Activated CD8-positive, alpha-beta memory T cell treated with anti-CD3 and anti-CD28 coated beads for 24 hours (primary cell): ENCODE results near the gene EMC8.
A peak's percentile ranks its signal among the peaks of the same experiment; 100 is the strongest.

ENCODE experiments used
- DNase-seq: peaks from one replicate; pipeline ENCODE4 v3.0.0-alpha.2; 2020

The EMC8 gene

DNA sequence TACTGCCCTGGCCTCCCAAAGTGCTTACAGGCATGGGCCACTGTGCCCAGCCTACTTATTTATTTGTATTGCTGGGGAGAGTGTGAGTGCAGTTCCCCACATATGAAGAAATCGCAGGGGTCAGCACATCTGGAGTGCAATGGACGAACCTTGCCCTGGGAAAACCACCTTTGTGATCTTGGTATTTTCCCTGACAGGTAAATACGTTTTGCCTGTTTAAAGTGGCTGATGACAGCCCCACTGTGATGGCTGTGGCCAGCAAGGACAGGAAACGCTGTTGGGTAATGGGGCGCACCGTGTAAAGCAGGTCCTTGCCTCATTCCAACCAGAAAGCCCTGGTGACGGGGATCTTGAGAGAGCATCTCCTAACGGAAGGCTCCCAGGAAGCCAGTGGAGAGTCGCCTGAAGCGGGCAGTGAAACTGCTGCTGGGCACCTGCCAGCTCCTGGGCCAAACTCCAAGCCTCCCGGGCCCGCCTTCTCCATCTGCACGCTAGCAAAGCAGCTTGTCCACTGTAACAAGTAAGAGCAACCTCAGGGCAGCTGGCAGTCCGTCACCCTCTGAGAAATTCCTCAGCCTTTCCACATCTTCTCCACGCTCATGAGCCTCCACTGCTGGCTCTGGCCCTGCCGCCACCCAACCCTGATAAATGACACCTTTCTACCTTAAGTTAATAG lies 17.5 kb downstream of the EMC8 start:
- DNase-seq, result no peak

DNA sequence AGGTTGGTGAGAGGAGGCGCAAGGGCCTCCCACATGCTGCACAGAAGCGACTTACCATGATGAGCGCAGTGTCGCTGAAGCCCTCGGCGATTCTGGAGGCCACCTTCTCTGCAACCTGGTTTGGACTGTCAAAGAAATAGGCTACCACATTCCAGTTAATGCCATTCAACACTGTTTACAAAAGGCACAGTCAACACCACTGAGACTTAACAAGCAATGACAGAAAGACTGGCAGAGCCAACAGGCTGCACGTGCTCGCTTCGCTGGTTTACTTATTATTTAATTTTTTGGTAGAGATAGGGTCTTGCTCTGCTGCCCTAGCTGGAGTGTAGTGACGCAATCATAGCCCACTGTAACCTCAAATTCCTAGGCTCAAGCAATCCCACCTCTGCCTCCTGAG lies 18.2 kb downstream of the EMC8 start:
- no peak for DNase-seq

GRCh38 chr16:85780281-85780680 lies 19.1 kb downstream of the EMC8 start:
- no peak for DNase-seq

GRCh38 chr16:85778873-85779272 lies 20.5 kb downstream of the EMC8 start:
- peak; percentile 64 for DNase-seq

GRCh38 chr16:85777583-85778310 lies 21.6 kb downstream of the EMC8 start:
- no peak for DNase-seq

DNA sequence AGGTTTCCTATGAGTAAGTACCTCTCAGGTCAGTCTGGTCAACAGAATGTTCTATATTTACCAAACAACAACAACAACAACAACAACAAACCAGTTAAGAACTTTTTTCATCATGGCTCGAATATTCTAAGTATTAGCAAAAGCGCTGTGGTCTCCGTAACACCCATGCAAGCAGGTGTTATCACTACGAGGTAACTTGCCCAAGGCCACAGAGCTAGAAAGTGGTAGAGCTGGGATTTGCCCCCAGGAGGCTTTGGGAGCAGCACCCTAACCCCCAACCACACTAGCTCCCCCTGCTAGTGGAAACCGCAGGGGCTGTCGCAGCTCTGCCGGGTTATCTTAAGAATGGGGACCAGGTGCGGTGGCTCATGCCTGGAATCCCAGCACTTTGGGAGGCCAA lies 24.5 kb downstream of the EMC8 start:
- DNase-seq, result no peak

DNA sequence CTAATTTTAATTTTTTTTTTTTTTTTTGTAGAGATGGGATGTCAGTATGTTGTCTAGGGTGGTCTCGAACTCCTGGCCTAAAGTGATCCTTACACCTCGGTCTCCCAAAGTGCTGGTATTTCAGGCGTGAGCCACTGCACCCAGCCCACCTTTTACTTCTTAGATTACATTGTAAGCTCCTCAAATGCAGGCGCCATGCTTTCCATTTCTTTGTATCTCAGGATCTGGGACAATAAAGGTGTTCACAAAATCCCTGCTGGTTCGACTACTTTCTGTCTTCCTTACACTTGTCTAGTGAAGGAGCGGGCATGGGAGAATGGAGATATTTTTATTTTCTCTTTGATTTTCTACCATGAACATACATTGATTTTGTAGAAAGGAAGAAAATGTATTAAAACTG lies 25.2 kb downstream of the EMC8 start:
- no peak for DNase-seq

DNA sequence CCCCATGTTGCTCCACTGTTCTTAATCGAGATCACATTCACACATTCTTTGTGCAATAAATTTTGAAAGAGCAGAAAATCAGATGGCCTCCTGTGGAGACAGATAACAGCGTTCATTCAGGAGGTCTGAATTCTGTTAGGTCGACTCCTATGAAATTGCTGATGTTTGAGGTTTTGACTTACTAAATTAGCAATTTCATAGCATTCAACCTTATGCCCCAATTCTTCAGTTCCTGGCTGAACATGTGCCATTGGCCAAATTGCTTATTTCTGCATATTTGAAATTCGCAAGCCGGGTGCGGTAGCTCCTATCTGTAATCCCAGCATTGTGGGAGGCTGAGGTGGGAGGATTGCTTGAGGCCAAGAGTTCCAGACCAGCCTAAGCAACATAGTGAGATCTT lies 26.3 kb downstream of the EMC8 start:
- DNase-seq, result no peak

DNA sequence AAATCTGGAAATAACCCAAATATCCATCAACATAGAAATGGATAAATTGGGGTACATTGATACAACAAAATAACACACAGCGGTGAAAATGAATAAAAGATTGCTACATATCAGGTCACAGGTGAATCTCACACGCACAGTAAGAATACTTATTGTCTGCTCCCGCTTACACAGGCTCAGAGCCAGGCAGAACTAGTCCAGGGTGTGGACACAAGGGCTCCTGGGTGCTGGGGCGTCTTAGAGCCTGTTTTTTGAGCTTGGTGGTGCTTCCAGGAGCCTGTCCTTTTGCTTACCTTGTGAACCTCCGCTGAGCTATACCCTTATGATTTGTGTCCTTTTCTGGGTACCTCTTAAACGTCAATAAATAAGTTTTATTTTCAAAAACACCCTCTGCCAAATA lies 28.6 kb downstream of the EMC8 start:
- DNase-seq, result no peak

- no peak for DNase-seq
Observed at GRCh38 chr16:85768199-85768598, 31.1 kb downstream of the EMC8 start.

DNA sequence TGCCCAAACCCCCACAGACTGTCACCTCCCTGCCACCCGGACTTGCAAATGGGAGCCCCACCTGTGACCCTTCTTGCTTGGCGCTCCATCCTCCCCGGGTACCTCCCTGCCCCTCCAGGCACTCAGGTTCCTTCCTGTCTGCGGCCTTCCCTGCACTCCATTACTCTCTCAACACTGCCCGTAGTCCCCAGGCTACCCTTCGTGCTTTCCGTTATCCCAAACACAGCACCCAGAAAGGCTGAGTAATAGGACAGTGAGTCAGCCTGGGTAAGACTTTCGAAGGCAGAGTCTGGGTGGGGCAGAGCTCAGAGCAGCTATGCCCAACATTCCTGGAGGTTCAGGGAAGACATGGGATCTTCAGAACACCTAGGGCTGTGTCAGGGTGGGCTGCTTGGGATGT lies 31.8 kb downstream of the EMC8 start:
- no peak for DNase-seq

- no peak for DNase-seq
Observed at GRCh38 chr16:85765767-85766166, 33.6 kb downstream of the EMC8 start.

- no peak for DNase-seq
Observed at GRCh38 chr16:85765211-85765610, 34.1 kb downstream of the EMC8 start.

- no peak for DNase-seq
Observed at GRCh38 chr16:85763616-85764015, 35.7 kb downstream of the EMC8 start.

DNA sequence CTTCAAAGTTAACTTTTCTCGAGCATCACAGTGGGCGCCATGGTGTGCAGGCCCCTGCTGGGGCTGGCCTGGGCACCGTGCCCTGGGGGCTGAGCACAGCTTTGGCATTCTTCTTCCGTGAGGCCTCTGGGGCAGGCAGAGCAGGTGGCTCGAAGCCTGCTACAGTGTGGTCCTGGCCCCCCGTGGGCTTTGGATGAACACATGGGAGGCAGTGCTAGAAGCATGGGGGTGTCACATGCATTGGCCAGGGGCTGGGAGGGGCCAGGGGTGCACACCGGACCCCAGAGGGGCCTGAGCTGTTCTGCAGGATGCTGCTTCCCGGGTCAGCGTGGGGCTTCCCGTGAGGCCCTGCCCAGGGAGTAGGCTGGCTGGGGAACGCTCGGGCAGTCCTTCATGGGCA lies 36.4 kb downstream of the EMC8 start:
- no peak for DNase-seq

- DNase-seq, result no peak
Observed at GRCh38 chr16:85761861-85762260, 37.5 kb downstream of the EMC8 start.

DNA sequence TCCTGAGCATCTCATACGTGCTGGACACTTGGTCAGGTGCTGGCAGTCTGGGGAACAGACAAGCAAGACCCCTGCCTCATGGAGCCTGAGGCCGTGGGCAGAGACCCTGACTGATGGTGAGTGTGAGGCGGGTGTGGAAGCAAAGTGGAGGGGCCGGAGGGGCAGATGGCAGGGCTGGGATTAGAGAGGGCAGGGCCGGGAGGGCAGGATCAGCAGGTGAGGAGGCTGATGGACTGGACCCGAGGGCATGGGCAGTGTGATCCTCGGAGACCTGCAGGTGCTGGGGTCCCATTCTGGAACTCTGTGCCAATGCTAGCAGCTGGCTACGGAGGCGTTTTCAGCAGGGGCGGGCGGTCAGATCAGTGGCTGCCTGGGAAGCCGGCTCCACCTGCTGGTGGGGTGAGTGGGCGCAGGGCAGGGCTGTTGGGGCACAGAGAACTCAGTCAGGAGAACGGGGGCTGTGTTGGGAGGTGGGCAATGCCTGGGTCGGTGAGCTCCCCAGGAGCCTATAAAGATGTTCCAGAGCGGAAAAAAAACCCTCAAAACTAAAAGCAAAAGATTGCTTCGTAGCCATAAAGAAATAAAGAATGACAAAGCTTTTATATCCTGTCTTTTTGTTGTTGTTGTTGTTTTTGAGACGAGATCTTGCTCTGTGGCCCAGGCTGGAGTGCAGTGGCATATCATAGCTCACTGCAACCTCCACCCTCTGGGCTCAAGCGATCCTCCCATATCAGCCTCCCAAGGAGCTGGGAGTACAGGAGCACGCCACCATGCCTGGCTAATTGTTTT lies 39.5 kb downstream of the EMC8 start:
- no peak for DNase-seq

GRCh38 chr16:85759136-85759535 lies 40.2 kb downstream of the EMC8 start:
- no peak for DNase-seq

DNA sequence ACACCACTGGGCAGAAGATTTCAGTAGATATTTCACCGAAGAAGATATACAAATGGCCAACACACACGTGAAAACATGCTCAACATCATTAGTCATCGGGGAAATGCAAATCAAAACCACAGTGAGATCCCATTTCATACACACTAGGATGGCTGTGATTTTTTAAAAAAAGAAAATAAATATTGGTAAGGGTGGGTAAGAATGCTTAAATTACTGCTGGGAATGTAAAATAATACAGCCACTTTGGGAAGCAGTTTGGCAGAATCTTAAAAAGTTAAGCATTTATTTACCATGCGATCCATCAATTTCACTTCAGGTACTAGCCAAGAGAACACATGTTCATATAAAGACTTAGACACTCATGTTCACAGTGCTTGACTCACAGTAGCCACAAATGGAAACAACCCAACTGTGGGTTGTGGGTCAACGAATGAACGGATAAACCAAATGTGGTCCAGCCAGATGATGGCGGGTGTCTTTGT lies 42.0 kb downstream of the EMC8 start:
- no peak for DNase-seq

GRCh38 chr16:85755929-85756768 lies 43.2 kb downstream of the EMC8 start:
- DNase-seq, result no peak

- no peak for DNase-seq
Observed at GRCh38 chr16:85754413-85754812, 44.9 kb downstream of the EMC8 start.

GRCh38 chr16:85753976-85754375 lies 45.4 kb downstream of the EMC8 start:
- DNase-seq, result no peak

DNA sequence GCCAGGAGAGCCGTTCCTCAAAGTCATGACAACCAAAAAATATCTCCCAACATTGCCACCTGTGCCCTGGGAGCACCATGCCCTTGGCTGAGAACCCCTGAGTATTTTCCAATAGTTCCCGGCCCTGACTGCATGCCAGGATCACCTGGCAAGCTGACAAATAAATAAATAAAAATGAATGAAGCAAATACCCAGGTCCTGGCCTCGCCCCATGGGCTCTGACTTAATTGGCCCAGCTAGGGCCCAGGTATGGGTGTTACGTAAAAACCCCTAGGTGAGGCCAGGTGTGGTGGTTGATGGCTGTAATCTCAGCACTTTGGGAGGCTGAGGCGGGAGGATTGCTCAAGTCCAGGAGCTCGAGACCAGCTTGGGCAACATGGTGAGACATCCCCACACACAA lies 45.8 kb downstream of the EMC8 start:
- DNase-seq, result no peak
